Stomach (tissue), 9 donors: ENCODE results near the gene RGS17. TPM values are rescaled to one million over a fixed set of nuclear protein-coding genes. Genes with fewer than 3 reads are reported as not detected.

Source experiments
- DNase-seq, 2 donors: peaks; one replicate each; pipeline versions ENCODE4 v3.0.0 to v3.0.0-alpha.2; 2013 to 2019
- H3K27ac ChIP-seq, 5 donors: fragments of 200-600 bp in 4 of 5; sonication (generic) in 4 of 5; one replicate each; pipeline ENCODE4 v1.5.1; 2013 to 2019; ENCODE audit warnings: mild to moderate bottlenecking in 1 of 5, moderate library complexity in 1 of 5
- H3K27me3 ChIP-seq, 3 donors: fragments of 200-600 bp; sonication (generic); one replicate each; pipeline ENCODE4 v1.5.1; 2017 to 2019; ENCODE audit warnings: mixed run types in 1 of 3
- H3K36me3 ChIP-seq, 4 donors: fragments of 200-600 bp; sonication (generic); 1 replicate in 3 of 4; 2 replicates in 1 of 4; pipeline ENCODE4 v1.5.1; 2016 to 2019
- H3K4me1 ChIP-seq, 4 donors: fragments of 200-600 bp; sonication (generic); one replicate each; pipeline ENCODE4 v1.5.1; 2016 to 2019
- H3K4me3 ChIP-seq, 4 donors: fragments of 200-600 bp; sonication (generic) in 3 of 4; one replicate each; pipeline ENCODE4 v1.5.1; 2016 to 2019; ENCODE audit warnings: mild to moderate bottlenecking in 1 of 4
- H3K9me3 ChIP-seq, 4 donors: fragments of 200-600 bp; sonication (generic); one replicate each; pipeline ENCODE4 v1.5.1; 2016 to 2019
- EP300 ChIP-seq: sonication (generic); formaldehyde crosslinking; IDR thresholded peaks from one replicate; pipeline ENCODE4 v1.6.1; 2017; ENCODE audit warnings: antibody characterized with exemption
- POLR2A ChIP-seq, 4 donors: fragments of 450-650 bp; IDR thresholded peaks; one replicate each; pipeline ENCODE4 v1.6.1; 2016; ENCODE audit warnings: antibody characterized with exemption in 4 of 4, control low read depth in 2 of 4, mild to moderate bottlenecking in 1 of 4, moderate library complexity in 1 of 4
- POLR2AphosphoS5 ChIP-seq, 3 donors: sonication (generic); formaldehyde crosslinking; IDR thresholded peaks; one replicate each; pipeline ENCODE4 v1.6.1; 2016; ENCODE audit warnings: antibody characterized with exemption in 3 of 3
- WGBS, 5 donors: extraction: QIAGEN DNeasy Blood & Tissue Kit in 3 of 5; methylation state at CpG; one replicate each; pipeline versions ENCODE4 v1.1.5 to v1.1.7; 2013 to 2018; 5-methylcytosine and 5-hydroxymethylcytosine counted together
- intact Hi-C: fragments of 100-400 bp; cut with DNase I; formaldehyde crosslinking; loops from one replicate; pipeline ENCODE4 v1.15.1; 2023; ENCODE audit warnings: low total_unique reads
- polyA plus RNA-seq, 3 donors: library from polyadenylated mRNA; stranded (reverse); fragments of 200-250 nt; gene quantifications; one replicate each; pipeline ENCODE4 v1.2.3, GENCODE V29; 2013
- total RNA-seq, 5 donors: library from RNA; depleted of rRNA; stranded (reverse); fragments of >200 nt; gene quantifications; one replicate each; pipeline versions ENCODE4 v1.1.0 to v1.2.3, GENCODE V29; 2014 to 2016
- TF ChIP-seq, protein P1 (sequence below), 7 experiments: fragments of 450-650 bp in 4 of 7; fragments of 200-600 bp in 3 of 7; sonication (generic) in 3 of 7; IDR thresholded peaks; one replicate each; pipeline ENCODE4 v1.5.1; 2016 to 2019; ENCODE audit warnings: antibody characterized with exemption in 7 of 7, control low read depth in 2 of 7, mild to moderate bottlenecking in 1 of 7
- donor health status: healthy with polysubstance abuse.
- donor health status: Bipolar disorder and iron deficiency.
- donor health status: healthy.

The RGS17 gene
- total and polyA plus RNA-seq, 8 donors, result 0.33 to 2.8 (median 1.7) TPM; not detected in 1

DNA sequence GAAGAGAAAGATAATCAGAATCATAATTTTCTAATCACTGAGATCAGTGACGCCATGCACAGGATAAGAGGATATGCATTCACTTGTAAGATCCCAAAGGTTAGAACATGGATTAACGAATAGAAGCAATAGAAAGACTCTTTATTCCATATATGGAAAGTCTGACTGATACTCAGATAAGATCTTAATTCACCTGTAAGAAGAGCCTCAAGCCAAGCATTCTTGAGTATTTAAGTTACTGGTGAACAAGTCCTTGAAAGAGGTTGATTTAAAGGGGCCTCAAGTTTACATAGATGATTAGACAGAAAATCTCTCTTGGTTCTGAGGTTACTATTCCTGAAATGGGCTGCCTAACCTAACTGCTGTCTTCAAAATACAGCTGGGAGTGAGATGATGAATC lies 74.8 kb downstream of the RGS17 start:
- Histone ChIP-seq H3K9me3 (no peaks in the 10 kb centered on the region), H3K4me3 (no peak overlapping the region), H3K4me1 (no peaks in the 10 kb centered on the region), H3K27ac (no peak overlapping the region), H3K36me3 (no peaks in the 10 kb centered on the region), H3K27me3 (no peaks in the 10 kb centered on the region)
- no peak for DNase-seq
- WGBS, 5 donors, result 62 to 89% (median 75%) methylated on average over 2 of the region's 2 CpGs
- TF ChIP-seq, protein P1, sequence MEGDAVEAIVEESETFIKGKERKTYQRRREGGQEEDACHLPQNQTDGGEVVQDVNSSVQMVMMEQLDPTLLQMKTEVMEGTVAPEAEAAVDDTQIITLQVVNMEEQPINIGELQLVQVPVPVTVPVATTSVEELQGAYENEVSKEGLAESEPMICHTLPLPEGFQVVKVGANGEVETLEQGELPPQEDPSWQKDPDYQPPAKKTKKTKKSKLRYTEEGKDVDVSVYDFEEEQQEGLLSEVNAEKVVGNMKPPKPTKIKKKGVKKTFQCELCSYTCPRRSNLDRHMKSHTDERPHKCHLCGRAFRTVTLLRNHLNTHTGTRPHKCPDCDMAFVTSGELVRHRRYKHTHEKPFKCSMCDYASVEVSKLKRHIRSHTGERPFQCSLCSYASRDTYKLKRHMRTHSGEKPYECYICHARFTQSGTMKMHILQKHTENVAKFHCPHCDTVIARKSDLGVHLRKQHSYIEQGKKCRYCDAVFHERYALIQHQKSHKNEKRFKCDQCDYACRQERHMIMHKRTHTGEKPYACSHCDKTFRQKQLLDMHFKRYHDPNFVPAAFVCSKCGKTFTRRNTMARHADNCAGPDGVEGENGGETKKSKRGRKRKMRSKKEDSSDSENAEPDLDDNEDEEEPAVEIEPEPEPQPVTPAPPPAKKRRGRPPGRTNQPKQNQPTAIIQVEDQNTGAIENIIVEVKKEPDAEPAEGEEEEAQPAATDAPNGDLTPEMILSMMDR (IDR thresholded peaks at IDR 0.05), result no peak
- TF ChIP-seq EP300, result no peak
- intact Hi-C loops, result no loop called here

DNA sequence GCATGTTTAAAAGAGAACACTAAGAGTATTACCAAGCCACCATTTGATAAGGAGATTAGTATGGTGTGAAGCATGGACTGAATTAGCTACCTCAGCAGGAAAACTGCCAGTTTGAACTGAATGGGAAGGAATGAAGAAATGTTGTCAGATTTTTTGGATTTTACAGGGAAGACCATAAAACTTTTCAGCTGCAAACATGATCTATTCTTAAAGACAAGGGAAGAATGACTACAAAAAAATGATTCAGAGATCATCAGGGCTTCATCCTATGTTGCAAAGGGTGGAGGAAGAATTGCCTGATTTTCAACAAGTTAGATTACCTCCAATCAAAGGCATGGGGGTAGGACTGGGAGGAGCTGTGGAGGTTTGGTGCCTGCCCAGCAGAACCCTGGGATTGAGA lies 79.3 kb downstream of the RGS17 start:
- H3K4me1 ChIP-seq, result no peaks in the 10 kb centered on the region
- H3K27ac ChIP-seq, result no peak overlapping the region
- DNase-seq, result no peak
- no peaks in the 10 kb centered on the region for H3K9me3 ChIP-seq
- intact Hi-C loops, result no loop called here
- no peaks in the 10 kb centered on the region for H3K27me3 ChIP-seq
- H3K36me3 ChIP-seq, result no peaks in the 10 kb centered on the region
- TF ChIP-seq POLR2A (IDR thresholded peaks at IDR 0.05), result no peak
- TF ChIP-seq POLR2AphosphoS5 (IDR thresholded peaks at IDR 0.05), result no peak
- TF ChIP-seq EP300, result no peak
- TF ChIP-seq, protein P1 (IDR thresholded peaks at IDR 0.05), result no peak
- H3K4me3 ChIP-seq, result no peak overlapping the region

DNA sequence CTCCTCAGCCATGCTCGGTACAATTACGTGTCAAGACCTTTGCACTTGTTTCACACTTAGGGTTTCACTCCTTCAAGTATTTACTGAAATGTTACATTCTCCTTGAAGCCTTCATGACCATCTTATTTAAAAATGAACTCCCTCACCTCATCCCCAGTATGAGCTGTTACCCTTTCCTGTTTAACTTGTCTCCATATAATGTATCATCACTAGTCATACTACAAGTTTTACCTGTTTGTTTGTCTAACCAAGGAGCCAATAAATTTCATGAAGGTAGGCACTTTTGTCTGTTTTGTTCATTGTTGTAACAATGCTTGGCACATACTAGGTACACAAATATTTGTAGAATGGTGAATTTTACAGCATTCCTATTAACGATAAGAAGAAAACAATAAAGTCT lies 82.5 kb downstream of the RGS17 start:
- 93 to 96% (median 96%) methylated on average over 3 of the region's 3 CpGs for WGBS, 5 donors
- no peaks in the 10 kb centered on the region for H3K27me3 ChIP-seq
- intact Hi-C loops, result no loop called here
- no peak for DNase-seq
- H3K27ac ChIP-seq, result no peak overlapping the region
- TF ChIP-seq POLR2AphosphoS5 (IDR thresholded peaks at IDR 0.05) (no peak), POLR2A (IDR thresholded peaks at IDR 0.05) (no peak), EP300 (no peak)
- TF ChIP-seq, protein P1 (IDR thresholded peaks at IDR 0.05), result no peak
- no peaks in the 10 kb centered on the region for H3K9me3 ChIP-seq
- peaks cover 0 to 4% (median 0%) of the 10 kb centered on the region in 4 donors for H3K4me1 ChIP-seq
- no peaks in the 10 kb centered on the region for H3K36me3 ChIP-seq
- H3K4me3 ChIP-seq, result no peak overlapping the region

GRCh38 chr6:153047386-153047785 lies 83.7 kb downstream of the RGS17 start:
- Histone ChIP-seq H3K36me3 (no peaks in the 10 kb centered on the region), H3K4me3 (no peak overlapping the region), H3K9me3 (no peaks in the 10 kb centered on the region), H3K27ac (no peak overlapping the region), H3K4me1 (peaks cover 0 to 4% (median 0%) of the 10 kb centered on the region in 4 donors), H3K27me3 (no peaks in the 10 kb centered on the region)
- no peak for DNase-seq
- TF ChIP-seq POLR2AphosphoS5 (IDR thresholded peaks at IDR 0.05), result no peak
- TF ChIP-seq, protein P1 (IDR thresholded peaks at IDR 0.05), result no peak
- no peak for TF ChIP-seq EP300
- TF ChIP-seq POLR2A (IDR thresholded peaks at IDR 0.05), result no peak
- intact Hi-C loops, result no loop called here
- WGBS, 5 donors, result 48 to 95% (median 86%) methylated on average over 2 of the region's 2 CpGs
